ENCODE measurements around the gene GALNT14. TPM values are rescaled to one million over a fixed set of nuclear protein-coding genes. Genes with fewer than 3 reads are reported as not detected.

GALNT14 gene
- total RNA-seq, 1 donor from 2014 or later = 2.1 TPM

- peaks cover 50% of the 10 kb centered on the region for H3K27me3 Mint-ChIP-seq (ENCODE audit: low read depth, unreplicated experiment)
- H2AFZ ChIP-seq (ENCODE audit: low read depth, low read length) = no peak overlapping the region
- H3K4me2 ChIP-seq (ENCODE audit: low read length) = no peak overlapping the region
- FAIRE-seq = no peak
- H3K36me3 Mint-ChIP-seq (ENCODE audit: low read depth, unreplicated experiment) = no peaks in the 10 kb centered on the region
- H3K27ac Mint-ChIP-seq (ENCODE audit: unreplicated experiment) = no peak overlapping the region
- no peaks in the 10 kb centered on the region for H3K9me3 Mint-ChIP-seq (ENCODE audit: unreplicated experiment)
- H3K79me2 ChIP-seq (ENCODE audit: insufficient read depth, low read length) = no peaks in the 10 kb centered on the region
- H3K27ac ChIP-seq (ENCODE audit: low read depth, low read length) = no peak overlapping the region
- H3K4me1 Mint-ChIP-seq (ENCODE audit: low read depth, unreplicated experiment) = peaks cover 2% of the 10 kb centered on the region
- H3K9ac ChIP-seq (ENCODE audit: low read length) = no peak overlapping the region
- no peaks in the 10 kb centered on the region for H3K36me3 ChIP-seq (ENCODE audit: insufficient read depth, low read length)
- no peak for TF ChIP-seq CTCF (IDR thresholded peaks at IDR 0.05; ENCODE audit: insufficient read depth, low read depth, low read length)
- TF ChIP-seq EZH2 (IDR thresholded peaks at IDR 0.05; ENCODE audit: insufficient read depth, low read length) = no peak
- H3K27me3 ChIP-seq (ENCODE audit: insufficient read depth, low read length) = peaks cover 38% of the 10 kb centered on the region
- peaks cover 2% of the 10 kb centered on the region for H3K4me1 ChIP-seq (ENCODE audit: insufficient read depth, low read length)
- no peak for DNase-seq (ENCODE audit: low read depth)
- H3K9me3 ChIP-seq (ENCODE audit: insufficient read depth, low read depth, low read length) = no peaks in the 10 kb centered on the region
- no peak overlapping the region for H3K4me3 ChIP-seq (ENCODE audit: insufficient read depth, low read depth, low read length)
- H3K4me3 Mint-ChIP-seq (ENCODE audit: unreplicated experiment) = no peak overlapping the region
- no peaks in the 10 kb centered on the region for H4K20me1 ChIP-seq (ENCODE audit: insufficient read depth, low read length)
Measured at GRCh38 chr2:31134480-31134879, 3.8 kb downstream of the GALNT14 start.

- H3K4me3 Mint-ChIP-seq (ENCODE audit: unreplicated experiment) = no peak overlapping the region
- Histone ChIP-seq H3K4me3 (ENCODE audit: insufficient read depth, low read depth, low read length) (no peak overlapping the region), H3K27me3 (ENCODE audit: insufficient read depth, low read length) (peaks cover 26% of the 10 kb centered on the region), H3K27ac (ENCODE audit: low read depth, low read length) (no peak overlapping the region), H3K79me2 (ENCODE audit: insufficient read depth, low read length) (no peaks in the 10 kb centered on the region), H3K9me3 (ENCODE audit: insufficient read depth, low read depth, low read length) (no peaks in the 10 kb centered on the region), H3K4me2 (ENCODE audit: low read length) (no peak overlapping the region), H3K36me3 (ENCODE audit: insufficient read depth, low read length) (no peaks in the 10 kb centered on the region), H3K9ac (ENCODE audit: low read length) (no peak overlapping the region), H3K4me1 (ENCODE audit: insufficient read depth, low read length) (peaks cover 2% of the 10 kb centered on the region), H2AFZ (ENCODE audit: low read depth, low read length) (no peak overlapping the region), H4K20me1 (ENCODE audit: insufficient read depth, low read length) (no peaks in the 10 kb centered on the region)
- H3K27ac Mint-ChIP-seq (ENCODE audit: unreplicated experiment) = no peak overlapping the region
- H3K4me1 Mint-ChIP-seq (ENCODE audit: low read depth, unreplicated experiment) = peaks cover 2% of the 10 kb centered on the region
- peaks cover 46% of the 10 kb centered on the region for H3K27me3 Mint-ChIP-seq (ENCODE audit: low read depth, unreplicated experiment)
- no peaks in the 10 kb centered on the region for H3K9me3 Mint-ChIP-seq (ENCODE audit: unreplicated experiment)
- FAIRE-seq (no peak), DNase-seq (ENCODE audit: low read depth) (no peak)
- TF ChIP-seq EZH2 (IDR thresholded peaks at IDR 0.05; ENCODE audit: insufficient read depth, low read length) = no peak
- TF ChIP-seq CTCF (IDR thresholded peaks at IDR 0.05; ENCODE audit: insufficient read depth, low read depth, low read length) = no peak
- H3K36me3 Mint-ChIP-seq (ENCODE audit: low read depth, unreplicated experiment) = no peaks in the 10 kb centered on the region
Measured at GRCh38 chr2:31132786-31133185, 5.5 kb downstream of the GALNT14 start.

- DNase-seq (ENCODE audit: low read depth) (no peak), FAIRE-seq (no peak)
- Histone ChIP-seq H3K36me3 (ENCODE audit: insufficient read depth, low read length) (no peaks in the 10 kb centered on the region), H3K4me2 (ENCODE audit: low read length) (no peak overlapping the region), H4K20me1 (ENCODE audit: insufficient read depth, low read length) (no peaks in the 10 kb centered on the region), H3K9me3 (ENCODE audit: insufficient read depth, low read depth, low read length) (no peaks in the 10 kb centered on the region), H3K79me2 (ENCODE audit: insufficient read depth, low read length) (no peaks in the 10 kb centered on the region), H3K9ac (ENCODE audit: low read length) (no peak overlapping the region), H3K27ac (ENCODE audit: low read depth, low read length) (no peak overlapping the region), H3K4me3 (ENCODE audit: insufficient read depth, low read depth, low read length) (no peak overlapping the region), H2AFZ (ENCODE audit: low read depth, low read length) (no peak overlapping the region), H3K27me3 (ENCODE audit: insufficient read depth, low read length) (peaks cover 20% of the 10 kb centered on the region), H3K4me1 (ENCODE audit: insufficient read depth, low read length) (no peaks in the 10 kb centered on the region)
- no peaks in the 10 kb centered on the region for H3K9me3 Mint-ChIP-seq (ENCODE audit: unreplicated experiment)
- no peak for TF ChIP-seq CTCF (IDR thresholded peaks at IDR 0.05; ENCODE audit: insufficient read depth, low read depth, low read length)
- no peak for TF ChIP-seq EZH2 (IDR thresholded peaks at IDR 0.05; ENCODE audit: insufficient read depth, low read length)
- peaks cover 2% of the 10 kb centered on the region for H3K4me1 Mint-ChIP-seq (ENCODE audit: low read depth, unreplicated experiment)
- H3K27me3 Mint-ChIP-seq (ENCODE audit: low read depth, unreplicated experiment) = peaks cover 42% of the 10 kb centered on the region
- H3K4me3 Mint-ChIP-seq (ENCODE audit: unreplicated experiment) = no peak overlapping the region
- H3K27ac Mint-ChIP-seq (ENCODE audit: unreplicated experiment) = no peak overlapping the region
- no peaks in the 10 kb centered on the region for H3K36me3 Mint-ChIP-seq (ENCODE audit: low read depth, unreplicated experiment)
Measured at GRCh38 chr2:31131871-31132270, 6.4 kb downstream of the GALNT14 start.
